SK-N-MC (cell line): ENCODE measurements around the gene CRIM1.

Experiments used
- EZH2 ChIP-seq: fragments of 200-600 bp; sonication (generic); IDR thresholded peaks from one replicate; pipeline ENCODE4 v1.6.1; 2017; ENCODE audit warnings: antibody characterized with exemption
- FOXP2 ChIP-seq: optimal IDR thresholded peaks from 2 replicates; pipeline ENCODE3; 2011; ENCODE audit warnings: mild to moderate bottlenecking, moderate library complexity; ENCODE audit not compliant: insufficient read depth; ENCODE audit errors: extremely low read length, control extremely low read depth
- POLR2AphosphoS5 ChIP-seq: IDR thresholded peaks from 2 replicates; pipeline ENCODE4 v1.6.1; 2012; ENCODE audit warnings: mild to moderate bottlenecking, low read depth, low read length, borderline replicate concordance

- TF ChIP-seq POLR2AphosphoS5 (no peak), EZH2 (no peak), FOXP2 (no peak)
These were observed 117.7 kb downstream of the CRIM1 start for GRCh38 chr2:36473230-36473629.
